Thoracic aorta (tissue), 2 donors: ENCODE results near the gene ABCB11. TPM values are rescaled to one million over a fixed set of nuclear protein-coding genes. Genes with fewer than 3 reads are reported as not detected.

ENCODE experiments used
- ATAC-seq: fragments of 150-250 bp; one replicate; pipeline ENCODE4 v1.8.0; 2017; ENCODE audit warnings: low read depth; ENCODE audit not compliant: insufficient number of reproducible peaks, low FRiP score
- DNase-seq: peaks from one replicate; pipeline ENCODE4 v3.0.0-alpha.2; 2020; ENCODE audit warnings: low spot score
- H3K27ac ChIP-seq, 2 donors: fragments of 200-600 bp; sonication (generic); 1 replicate in 1 of 2; 2 replicates in 1 of 2; pipeline ENCODE4 v1.5.1; 2016; ENCODE audit warnings: mild to moderate bottlenecking in 2 of 2, moderate library complexity in 2 of 2
- H3K27me3 ChIP-seq: fragments of 200-600 bp; sonication (generic); replicated peaks from 2 replicates; pipeline ENCODE4 v1.6.0; 2016; ENCODE audit warnings: mild to moderate bottlenecking; ENCODE audit not compliant: insufficient read depth
- H3K36me3 ChIP-seq: fragments of 200-600 bp; sonication (generic); one replicate; pipeline ENCODE4 v1.5.1; 2016
- H3K4me1 ChIP-seq, 2 donors: fragments of 200-600 bp; sonication (generic); 1 replicate in 1 of 2; 2 replicates in 1 of 2; pipeline versions ENCODE4 v1.5.1 to v1.6.0; 2016; ENCODE audit warnings: low read depth in 2 of 2, mild to moderate bottlenecking in 1 of 2; ENCODE audit not compliant: control insufficient read depth in 1 of 2
- H3K4me3 ChIP-seq: fragments of 200-600 bp; sonication (generic); 2 replicates; pipeline ENCODE4 v1.5.1; 2016; ENCODE audit warnings: mild to moderate bottlenecking
- H3K9me3 ChIP-seq: fragments of 200-600 bp; sonication (generic); 2 replicates; pipeline ENCODE4 v1.5.1; 2016
- CTCF ChIP-seq: fragments of 200-600 bp; sonication (generic); IDR thresholded peaks from one replicate; pipeline ENCODE4 v1.5.1; 2019; ENCODE audit warnings: antibody characterized with exemption
- total RNA-seq, 2 donors: library from RNA; depleted of rRNA; stranded (reverse); fragments of >200 nt; gene quantifications; one replicate each; pipeline versions ENCODE4 v1.1.0 to v1.2.3, GENCODE V29; 2016

ABCB11 gene
- total RNA-seq, 2 donors from 2014 or later, result not detected

DNA sequence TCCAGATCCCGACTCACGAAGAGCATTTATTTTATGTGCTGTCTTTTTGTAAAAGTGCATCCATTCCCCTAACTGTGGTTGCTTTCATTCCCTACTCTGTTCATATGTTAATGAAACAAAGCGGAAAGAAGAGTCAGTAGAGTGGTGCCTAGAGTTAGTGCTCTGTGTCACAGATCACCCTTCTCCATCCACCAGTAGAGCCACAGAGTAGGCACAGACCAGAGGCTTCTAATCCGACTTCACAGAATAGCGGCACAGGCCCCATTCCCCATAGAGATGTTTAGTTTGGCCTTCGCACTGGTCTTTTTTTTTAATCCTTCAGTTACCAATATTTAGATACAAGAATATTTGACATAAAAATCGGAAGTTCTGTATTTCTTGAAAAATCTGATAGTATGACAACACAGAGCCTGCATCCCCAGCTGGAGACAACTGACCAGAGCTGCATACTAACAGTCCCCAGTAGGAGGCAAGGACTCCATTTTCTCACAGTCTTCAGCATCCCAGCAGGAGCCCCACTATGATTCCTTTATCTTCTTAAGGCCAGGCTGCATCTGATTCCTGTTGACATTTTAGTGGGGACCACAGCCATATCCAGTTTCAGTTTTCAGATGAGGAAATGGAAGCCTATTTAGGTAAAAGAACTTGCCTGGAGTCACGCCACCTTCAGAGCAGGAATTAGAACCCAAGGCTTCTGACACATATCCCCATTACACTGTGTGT is 123.0 kb downstream of the ABCB11 start:
- no peak for DNase-seq
- TF ChIP-seq CTCF, result no peak
- no peaks in the 10 kb centered on the region for H3K9me3 ChIP-seq
- H3K36me3 ChIP-seq, result no peaks in the 10 kb centered on the region
- ATAC-seq, result no peak
- no peaks in the 10 kb centered on the region for H3K27me3 ChIP-seq
- no peak overlapping the region for H3K4me3 ChIP-seq
- peaks cover 0 to 5% of the 10 kb centered on the region in 2 donors for H3K4me1 ChIP-seq
- H3K27ac ChIP-seq, result no peak overlapping the region

DNA sequence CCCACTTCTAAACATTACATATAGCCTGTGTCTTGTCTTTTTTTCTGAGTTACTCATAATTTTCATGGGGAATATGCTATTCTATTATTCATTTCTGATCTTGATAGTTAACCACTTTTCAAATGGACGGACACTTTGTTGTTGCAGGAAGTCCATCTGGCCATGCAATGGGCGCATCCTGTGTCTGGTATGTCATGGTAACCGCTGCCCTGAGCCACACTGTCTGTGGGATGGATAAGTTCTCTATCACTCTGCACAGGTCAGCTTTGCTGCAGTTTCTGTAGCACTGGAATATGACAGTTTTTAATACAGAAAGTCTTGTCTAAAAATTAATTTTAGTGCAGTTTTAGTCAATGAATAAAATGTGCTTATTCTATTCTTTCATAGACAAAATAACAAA is 126.8 kb downstream of the ABCB11 start:
- no peak overlapping the region for H3K27ac ChIP-seq
- no peaks in the 10 kb centered on the region for H3K27me3 ChIP-seq
- H3K4me3 ChIP-seq, result no peak overlapping the region
- H3K4me1 ChIP-seq, result no peaks in the 10 kb centered on the region
- H3K36me3 ChIP-seq, result no peaks in the 10 kb centered on the region
- no peak for TF ChIP-seq CTCF
- H3K9me3 ChIP-seq, result no peaks in the 10 kb centered on the region
- ATAC-seq, result no peak
- no peak for DNase-seq

GRCh38 chr2:168903888-168904287 is 127.2 kb downstream of the ABCB11 start:
- H3K27me3 ChIP-seq, result no peaks in the 10 kb centered on the region
- H3K27ac ChIP-seq, result no peak overlapping the region
- no peaks in the 10 kb centered on the region for H3K9me3 ChIP-seq
- DNase-seq, result no peak
- no peak overlapping the region for H3K4me3 ChIP-seq
- no peak for ATAC-seq
- H3K4me1 ChIP-seq, result no peaks in the 10 kb centered on the region
- H3K36me3 ChIP-seq, result no peaks in the 10 kb centered on the region
- no peak for TF ChIP-seq CTCF

- Histone ChIP-seq H3K36me3 (no peaks in the 10 kb centered on the region), H3K27ac (no peak within 1 kb of the TSS), H3K27me3 (no peaks in the 10 kb centered on the region), H3K4me3 (no peak within 1 kb of the TSS), H3K9me3 (no peaks in the 10 kb centered on the region), H3K4me1 (no peaks in the 10 kb centered on the region)
- ATAC-seq (no peak), DNase-seq (no peak)
- no peak for TF ChIP-seq CTCF
Observed at GRCh38 chr2:168901003-168901402, 130.1 kb downstream of the ABCB11 start, which contains the start of gene G6PC2. Gene G6PC2, plus strand, starts transcription at chr2:168901291. Its CDS starts 41 bp downstream, at chr2:168901332.

DNA sequence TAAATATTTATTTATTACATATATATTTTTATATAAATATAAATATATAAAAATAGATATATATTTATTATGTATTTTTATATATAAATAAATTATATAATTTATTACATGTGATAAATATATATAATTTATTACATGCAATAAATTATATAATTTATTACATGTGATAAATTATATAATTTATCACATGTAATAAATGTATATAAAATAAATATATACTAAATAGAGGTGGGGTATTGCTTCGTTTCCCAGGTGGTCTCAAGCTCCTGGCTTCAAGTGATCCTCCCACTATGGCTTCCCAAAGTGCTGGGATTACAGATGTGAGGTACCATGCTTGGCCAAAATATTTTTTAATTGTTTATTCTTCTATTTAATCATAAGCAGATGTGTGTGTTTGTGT is 133.7 kb downstream of the ABCB11 start:
- Histone ChIP-seq H3K27me3 (no peaks in the 10 kb centered on the region), H3K36me3 (no peaks in the 10 kb centered on the region), H3K4me3 (no peak overlapping the region), H3K9me3 (no peaks in the 10 kb centered on the region), H3K4me1 (no peaks in the 10 kb centered on the region), H3K27ac (no peak overlapping the region)
- TF ChIP-seq CTCF, result no peak
- DNase-seq, result no peak
- ATAC-seq, result no peak
